Liver (tissue), 9 donors: ENCODE measurements around the gene EVC. TPM values are rescaled to one million over a fixed set of nuclear protein-coding genes. Genes with fewer than 3 reads are reported as not detected.

Source experiments
- DNase-seq: peaks from one replicate; pipeline ENCODE4 v3.0.0-alpha.2; 2017; ENCODE audit warnings: low spot score
- H3K27ac ChIP-seq, 2 donors: one replicate each; pipeline ENCODE4 v1.7.0; 2013; ENCODE audit warnings: inconsistent platforms in 2 of 2, low read length in 2 of 2, control low read depth in 1 of 2, low read depth in 1 of 2, mild to moderate bottlenecking in 1 of 2
- H3K27me3 ChIP-seq, 4 donors: one replicate each; pipeline versions ENCODE4 v1.6.1 to v1.7.0; 2013; ENCODE audit warnings: low read length in 3 of 4, inconsistent platforms in 1 of 4, mild to moderate bottlenecking in 1 of 4, moderate library complexity in 1 of 4; ENCODE audit not compliant: control insufficient read depth in 4 of 4, insufficient read depth in 4 of 4
- H3K36me3 ChIP-seq, 4 donors: one replicate each; pipeline versions ENCODE4 v1.6.1 to v1.7.0; 2013; ENCODE audit warnings: low read length in 3 of 4, mild to moderate bottlenecking in 3 of 4, low read depth in 1 of 4, moderate library complexity in 1 of 4; ENCODE audit not compliant: control insufficient read depth in 4 of 4, insufficient read depth in 3 of 4
- H3K4me1 ChIP-seq, 4 donors: one replicate each; pipeline versions ENCODE4 v1.6.1 to v1.7.0; 2013; ENCODE audit warnings: low read length in 3 of 4, mild to moderate bottlenecking in 3 of 4, moderate library complexity in 1 of 4; ENCODE audit not compliant: control insufficient read depth in 4 of 4, insufficient read depth in 4 of 4
- H3K4me3 ChIP-seq, 3 donors: one replicate each; pipeline versions ENCODE4 v1.6.1 to v1.7.0; 2013; ENCODE audit warnings: low read length in 3 of 3, control low read depth in 1 of 3, low read depth in 1 of 3, mild to moderate bottlenecking in 1 of 3
- H3K9ac ChIP-seq, 2 donors: one replicate each; pipeline ENCODE4 v1.7.0; 2013; ENCODE audit warnings: low read length in 2 of 2, mild to moderate bottlenecking in 2 of 2, moderate library complexity in 2 of 2, control low read depth in 1 of 2, low read depth in 1 of 2
- H3K9me3 ChIP-seq, 4 donors: one replicate each; pipeline versions ENCODE4 v1.6.1 to v1.7.0; 2013; ENCODE audit warnings: low read length in 3 of 4; ENCODE audit not compliant: control insufficient read depth in 4 of 4
- ATF3 ChIP-seq: IDR thresholded peaks from 2 replicates; pipeline ENCODE4 v1.6.1; 2016; ENCODE audit warnings: antibody characterized with exemption
- CTCF ChIP-seq: fragments of 150-350 bp; IDR thresholded peaks from 2 replicates; pipeline ENCODE4 v1.5.1; 2017; ENCODE audit warnings: improper control_type of control experiment, low read depth, low read length; ENCODE audit not compliant: missing input control
- FOXA1 ChIP-seq: IDR thresholded peaks from 2 replicates; pipeline ENCODE4 v1.6.1; 2016; ENCODE audit warnings: antibody characterized with exemption
- FOXA2 ChIP-seq: IDR thresholded peaks from 2 replicates; pipeline ENCODE4 v1.6.1; 2016; ENCODE audit warnings: antibody characterized with exemption
- GABPA ChIP-seq, 2 donors: IDR thresholded peaks in 1 of 2; conservative IDR thresholded peaks in 1 of 2; 2 replicates each; pipeline ENCODE4 v1.6.1; 2016; ENCODE audit warnings: antibody characterized with exemption in 2 of 2, mild to moderate bottlenecking in 1 of 2, moderate library complexity in 1 of 2
- HNF4A ChIP-seq, 2 donors: conservative IDR thresholded peaks; 2 replicates each; pipeline ENCODE4 v1.6.1; 2016; ENCODE audit warnings: antibody characterized with exemption in 2 of 2, mild to moderate bottlenecking in 2 of 2
- HNF4G ChIP-seq: IDR thresholded peaks from 2 replicates; pipeline ENCODE4 v1.6.1; 2016; ENCODE audit warnings: antibody characterized with exemption
- JUND ChIP-seq, 2 donors: IDR thresholded peaks; 2 replicates each; pipeline ENCODE4 v1.6.1; 2016; ENCODE audit warnings: antibody characterized with exemption in 2 of 2
- MAX ChIP-seq: IDR thresholded peaks from 2 replicates; pipeline ENCODE4 v1.6.1; 2016; ENCODE audit warnings: antibody characterized with exemption
- NR2F2 ChIP-seq: IDR thresholded peaks from 2 replicates; pipeline ENCODE4 v1.6.1; 2016; ENCODE audit warnings: antibody characterized with exemption
- RAD21 ChIP-seq, 2 donors: IDR thresholded peaks; 2 replicates each; pipeline ENCODE4 v1.6.1; 2016; ENCODE audit warnings: antibody characterized with exemption in 2 of 2, mild to moderate bottlenecking in 2 of 2
- REST ChIP-seq: IDR thresholded peaks from 2 replicates; pipeline ENCODE4 v1.6.1; 2016; ENCODE audit warnings: antibody characterized with exemption, mild to moderate bottlenecking
- RXRA ChIP-seq, 2 donors: IDR thresholded peaks; 2 replicates each; pipeline ENCODE4 v1.6.1; 2017 to 2018; ENCODE audit warnings: antibody characterized with exemption in 2 of 2, mild to moderate bottlenecking in 1 of 2
- SP1 ChIP-seq: IDR thresholded peaks from 2 replicates; pipeline ENCODE4 v1.6.1; 2018; ENCODE audit warnings: antibody characterized with exemption, mild to moderate bottlenecking
- TAF1 ChIP-seq: conservative IDR thresholded peaks from 2 replicates; pipeline ENCODE4 v1.6.1; 2016; ENCODE audit warnings: antibody characterized with exemption, mild to moderate bottlenecking
- YY1 ChIP-seq: IDR thresholded peaks from 2 replicates; pipeline ENCODE4 v1.6.1; 2016; ENCODE audit warnings: antibody characterized with exemption, mild to moderate bottlenecking
- ZBTB33 ChIP-seq: IDR thresholded peaks from 2 replicates; pipeline ENCODE4 v1.6.1; 2016; ENCODE audit warnings: antibody characterized with exemption
- WGBS: extraction: QIAGEN DNeasy Blood & Tissue Kit; methylation state at CpG from one replicate; pipeline ENCODE4 v1.1.7; 2013; 5-methylcytosine and 5-hydroxymethylcytosine counted together
- polyA plus RNA-seq, 2 donors: library from polyadenylated mRNA; stranded (reverse) in 1 of 2; unstranded in 1 of 2; fragments of 200-250 nt in 1 of 2; fragments of >200 nt in 1 of 2; fragmentation: Nextera tagmentation in 1 of 2; extraction: Ambion mirVana in 1 of 2; gene quantifications; one replicate each; pipeline versions ENCODE4 v1.2.1 to v1.2.3, GENCODE V29; 2013 to 2015
- total RNA-seq, 2 donors: library from RNA; depleted of rRNA; stranded (reverse); fragments of >200 nt; gene quantifications; one replicate each; pipeline ENCODE4 v1.2.3, GENCODE V29; 2014
- donor health status: healthy.
- donor health status: healthy.
- donor health status: healthy.
- donor health status: healthy.
- donor health status: healthy.

Gene EVC
- total and polyA plus RNA-seq, 4 donors, result 0.76 to 10.9 (median 3.2) TPM

GRCh38 chr4:5770051-5770450, 59.0 kb downstream of the EVC start:
- Histone ChIP-seq H3K4me1 (no peaks in the 10 kb centered on the region), H3K9me3 (peaks cover 0 to 7% (median 0%) of the 10 kb centered on the region in 4 donors), H3K36me3 (no peaks in the 10 kb centered on the region), H3K27ac (no peak overlapping the region), H3K27me3 (no peaks in the 10 kb centered on the region), H3K9ac (no peak overlapping the region), H3K4me3 (no peak overlapping the region)
- TF ChIP-seq JUND (IDR thresholded peaks at IDR 0.05) (no peak), FOXA1 (no peak), REST (no peak), ATF3 (no peak), HNF4G (no peak), RAD21 (IDR thresholded peaks at IDR 0.05) (no peak), GABPA (IDR thresholded peaks at IDR 0.05 in 1 of 2, conservative IDR thresholded peaks at IDR 0.05 in 1 of 2) (no peak), YY1 (no peak), MAX (no peak), NR2F2 (no peak), ZBTB33 (no peak), SP1 (no peak), FOXA2 (no peak), TAF1 (no peak), HNF4A (conservative IDR thresholded peaks at IDR 0.05) (no peak), RXRA (IDR thresholded peaks at IDR 0.05) (no peak), CTCF (no peak)
- WGBS, result 86% methylated on average over 4 of the region's 4 CpGs
- no peak for DNase-seq
